ENCODE results near the gene ADPRS.

Gene ADPRS

DNA sequence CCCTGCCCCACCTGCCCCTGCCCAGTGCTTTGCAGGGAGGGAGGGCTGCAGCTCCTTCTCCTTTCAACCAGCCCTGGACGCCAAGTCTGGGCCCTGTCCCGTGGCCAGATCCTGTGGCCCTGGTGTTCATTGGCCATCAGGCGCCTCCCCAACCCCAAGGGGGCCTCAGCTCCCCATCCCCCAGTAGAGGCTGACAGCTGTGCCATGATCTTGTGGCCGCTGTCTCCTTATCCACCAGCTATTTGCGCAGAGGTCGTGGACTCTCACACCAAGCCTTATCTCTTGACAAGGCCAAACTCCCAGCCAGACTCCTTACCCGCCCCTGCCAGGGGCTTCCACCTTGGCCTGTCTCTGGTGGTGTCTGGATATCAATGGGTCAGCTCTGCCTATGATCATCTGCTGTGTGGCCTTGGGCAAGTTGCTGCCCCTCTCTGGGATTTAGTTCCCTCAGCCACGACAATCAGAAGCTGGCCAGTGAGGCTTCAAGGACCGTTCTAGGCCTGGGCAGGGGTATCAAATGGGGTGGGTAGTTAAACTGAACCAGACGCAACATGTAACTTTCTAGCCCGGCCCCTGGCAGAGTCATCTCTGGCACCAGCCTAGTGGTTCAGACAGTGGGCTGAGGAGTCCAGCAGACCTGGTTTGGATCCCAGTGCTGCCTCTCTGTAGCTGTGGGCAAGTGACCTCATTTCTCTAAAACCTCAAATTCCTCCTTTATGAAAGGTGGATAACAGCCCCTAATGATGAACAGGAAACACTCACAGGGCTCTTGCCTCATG is 39.6 kb downstream of the ADPRS start:
- TF ChIP-seq, protein P1, sequence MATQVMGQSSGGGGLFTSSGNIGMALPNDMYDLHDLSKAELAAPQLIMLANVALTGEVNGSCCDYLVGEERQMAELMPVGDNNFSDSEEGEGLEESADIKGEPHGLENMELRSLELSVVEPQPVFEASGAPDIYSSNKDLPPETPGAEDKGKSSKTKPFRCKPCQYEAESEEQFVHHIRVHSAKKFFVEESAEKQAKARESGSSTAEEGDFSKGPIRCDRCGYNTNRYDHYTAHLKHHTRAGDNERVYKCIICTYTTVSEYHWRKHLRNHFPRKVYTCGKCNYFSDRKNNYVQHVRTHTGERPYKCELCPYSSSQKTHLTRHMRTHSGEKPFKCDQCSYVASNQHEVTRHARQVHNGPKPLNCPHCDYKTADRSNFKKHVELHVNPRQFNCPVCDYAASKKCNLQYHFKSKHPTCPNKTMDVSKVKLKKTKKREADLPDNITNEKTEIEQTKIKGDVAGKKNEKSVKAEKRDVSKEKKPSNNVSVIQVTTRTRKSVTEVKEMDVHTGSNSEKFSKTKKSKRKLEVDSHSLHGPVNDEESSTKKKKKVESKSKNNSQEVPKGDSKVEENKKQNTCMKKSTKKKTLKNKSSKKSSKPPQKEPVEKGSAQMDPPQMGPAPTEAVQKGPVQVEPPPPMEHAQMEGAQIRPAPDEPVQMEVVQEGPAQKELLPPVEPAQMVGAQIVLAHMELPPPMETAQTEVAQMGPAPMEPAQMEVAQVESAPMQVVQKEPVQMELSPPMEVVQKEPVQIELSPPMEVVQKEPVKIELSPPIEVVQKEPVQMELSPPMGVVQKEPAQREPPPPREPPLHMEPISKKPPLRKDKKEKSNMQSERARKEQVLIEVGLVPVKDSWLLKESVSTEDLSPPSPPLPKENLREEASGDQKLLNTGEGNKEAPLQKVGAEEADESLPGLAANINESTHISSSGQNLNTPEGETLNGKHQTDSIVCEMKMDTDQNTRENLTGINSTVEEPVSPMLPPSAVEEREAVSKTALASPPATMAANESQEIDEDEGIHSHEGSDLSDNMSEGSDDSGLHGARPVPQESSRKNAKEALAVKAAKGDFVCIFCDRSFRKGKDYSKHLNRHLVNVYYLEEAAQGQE (IDR thresholded peaks at IDR 0.05; ENCODE audit: insufficient read depth in 1 of 2, low read depth in 2 of 2, low read length in 2 of 2), result no peak
- TF ChIP-seq TAF1 (IDR thresholded peaks at IDR 0.05; ENCODE audit: borderline replicate concordance, insufficient read depth, low read length) (no peak), POLR2AphosphoS5 (IDR thresholded peaks at IDR 0.05; ENCODE audit: low read depth, low read length) (no peak)

DNA sequence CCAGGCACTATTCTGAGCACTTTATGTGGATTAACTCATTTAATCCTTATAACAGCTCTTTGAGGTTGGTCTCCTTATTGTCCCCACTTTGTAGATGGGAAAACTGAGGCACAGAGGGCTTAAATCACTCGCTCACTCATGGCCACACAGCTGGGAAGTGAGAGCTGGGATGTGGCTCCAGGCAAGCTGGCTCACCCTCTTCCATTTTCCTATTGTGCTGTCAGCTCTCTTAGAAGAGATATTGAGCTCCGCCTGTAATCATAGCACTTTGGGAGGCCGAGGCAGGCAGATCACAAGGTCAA is 40.2 kb downstream of the ADPRS start:
- no peak for TF ChIP-seq SIN3A (IDR thresholded peaks at IDR 0.05; ENCODE audit: borderline replicate concordance, insufficient read depth, low read length)
- TF ChIP-seq POLR2AphosphoS5 (IDR thresholded peaks at IDR 0.05; ENCODE audit: low read depth, low read length), result no peak
- TF ChIP-seq, protein P1 (IDR thresholded peaks at IDR 0.05; ENCODE audit: insufficient read depth in 1 of 2, low read depth in 2 of 2, low read length in 2 of 2), result no peak
- no peak for TF ChIP-seq TAF1 (IDR thresholded peaks at IDR 0.05; ENCODE audit: borderline replicate concordance, insufficient read depth, low read length)
- no peak for TF ChIP-seq FOXP2 (optimal IDR thresholded peaks at IDR 0.05; ENCODE audit: borderline replicate concordance, extremely low read depth, extremely low read length, insufficient read depth)

DNA sequence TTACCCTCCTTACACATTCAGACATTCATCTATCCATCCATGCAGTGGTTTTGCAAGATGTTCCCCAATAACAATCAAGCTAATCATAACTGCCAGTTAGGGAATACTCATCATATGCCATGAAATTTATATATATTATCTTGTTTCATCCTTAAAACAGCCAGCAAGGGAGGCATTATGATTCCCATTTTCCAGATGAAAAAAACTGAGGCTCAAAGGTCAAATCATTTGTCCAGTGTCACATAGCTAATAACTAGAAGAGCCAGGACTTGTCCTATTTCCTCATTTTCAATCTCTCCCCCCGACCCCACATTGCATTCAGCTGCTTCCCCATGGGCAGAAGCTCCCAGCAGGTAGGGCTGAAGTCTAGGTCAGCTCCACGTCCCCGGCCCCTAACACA is 43.3 kb downstream of the ADPRS start:
- TF ChIP-seq FOXP2 (optimal IDR thresholded peaks at IDR 0.05; ENCODE audit: borderline replicate concordance, extremely low read depth, extremely low read length, insufficient read depth) (no peak), POLR2AphosphoS5 (IDR thresholded peaks at IDR 0.05; ENCODE audit: low read depth, low read length) (no peak), SIN3A (IDR thresholded peaks at IDR 0.05; ENCODE audit: borderline replicate concordance, insufficient read depth, low read length) (no peak)
- TF ChIP-seq, protein P1 (IDR thresholded peaks at IDR 0.05; ENCODE audit: insufficient read depth in 1 of 2, low read depth in 2 of 2, low read length in 2 of 2), result no peak

DNA sequence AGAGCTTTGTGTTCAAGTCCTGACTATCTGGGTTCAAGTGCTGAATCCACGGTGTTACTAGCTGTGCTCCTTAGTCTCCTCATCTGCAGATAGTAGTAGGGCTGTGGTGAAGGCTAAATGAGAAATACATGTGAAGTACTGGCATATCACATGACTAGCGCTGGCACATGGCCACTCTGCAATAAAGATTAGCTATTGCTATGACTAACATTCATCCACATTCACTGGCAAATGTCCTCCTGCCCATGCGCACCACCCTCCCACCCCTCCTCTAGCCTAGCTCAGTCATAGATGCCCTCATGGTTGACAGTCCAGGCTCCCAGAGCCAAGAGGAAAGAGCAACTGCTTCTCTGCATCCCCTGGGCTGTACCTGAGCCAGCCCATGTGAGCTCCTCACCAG is 44.8 kb downstream of the ADPRS start:
- TF ChIP-seq TAF1 (IDR thresholded peaks at IDR 0.05; ENCODE audit: borderline replicate concordance, insufficient read depth, low read length) (no peak), FOXP2 (optimal IDR thresholded peaks at IDR 0.05; ENCODE audit: borderline replicate concordance, extremely low read depth, extremely low read length, insufficient read depth) (no peak), POLR2AphosphoS5 (IDR thresholded peaks at IDR 0.05; ENCODE audit: low read depth, low read length) (no peak), SIN3A (IDR thresholded peaks at IDR 0.05; ENCODE audit: borderline replicate concordance, insufficient read depth, low read length) (no peak)
- TF ChIP-seq, protein P1 (IDR thresholded peaks at IDR 0.05; ENCODE audit: insufficient read depth in 1 of 2, low read depth in 2 of 2, low read length in 2 of 2), result no peak

DNA sequence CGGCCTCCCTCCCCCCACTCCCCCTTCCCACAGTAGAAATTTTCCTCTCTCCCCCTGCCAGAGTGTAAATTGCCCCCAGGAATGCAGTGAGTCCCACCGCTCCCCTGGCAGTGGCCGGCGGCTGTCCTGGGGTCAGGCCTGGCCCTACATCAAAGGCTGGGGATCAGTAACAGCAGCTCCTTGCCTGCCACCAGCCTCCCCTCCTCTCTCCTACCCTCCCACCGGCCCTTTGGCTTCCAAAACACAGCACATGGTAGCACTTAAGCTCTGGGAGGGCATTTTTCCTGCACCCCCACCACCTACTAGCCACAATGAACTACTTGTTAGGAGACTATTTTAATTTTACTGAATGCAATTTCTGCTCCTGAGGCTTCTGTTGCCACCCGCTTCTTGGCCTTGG is 45.3 kb downstream of the ADPRS start:
- TF ChIP-seq SIN3A (IDR thresholded peaks at IDR 0.05; ENCODE audit: borderline replicate concordance, insufficient read depth, low read length), result no peak
- TF ChIP-seq, protein P1 (IDR thresholded peaks at IDR 0.05; ENCODE audit: insufficient read depth in 1 of 2, low read depth in 2 of 2, low read length in 2 of 2), result no peak
- TF ChIP-seq POLR2AphosphoS5 (IDR thresholded peaks at IDR 0.05; ENCODE audit: low read depth, low read length), result no peak
- TF ChIP-seq TAF1 (IDR thresholded peaks at IDR 0.05; ENCODE audit: borderline replicate concordance, insufficient read depth, low read length), result no peak
- no peak for TF ChIP-seq FOXP2 (optimal IDR thresholded peaks at IDR 0.05; ENCODE audit: borderline replicate concordance, extremely low read depth, extremely low read length, insufficient read depth)
